RWPE2 (cell line): ENCODE measurements around the gene VAV1.

Experiments used
- ATAC-seq: fragments of 200-7000 bp; cut with Tn5 transposase; 3 replicates; pipeline ENCODE4 v1.9.1; 2021; ENCODE audit warnings: low read depth
- DNase-seq: peaks from one replicate; pipeline ENCODE4 v3.0.0-alpha.2; 2020; ENCODE audit warnings: low spot score
- H3K27ac ChIP-seq: fragments of 450-650 bp; 2 replicates; pipeline ENCODE4 v1.5.1; 2017; ENCODE audit warnings: mild to moderate bottlenecking; ENCODE audit not compliant: poor library complexity, severe bottlenecking
- H3K27me3 ChIP-seq: fragments of 250-450 bp; sonication (Bioruptor Pico); 2 replicates; pipeline ENCODE4 v1.5.1; 2021; ENCODE audit warnings: mild to moderate bottlenecking, moderate library complexity; ENCODE audit not compliant: insufficient read depth, poor library complexity, severe bottlenecking
- H3K36me3 ChIP-seq: fragments of 250-450 bp; sonication (Bioruptor Pico); 2 replicates; pipeline ENCODE4 v1.5.1; 2020; ENCODE audit warnings: low read depth, mild to moderate bottlenecking, moderate library complexity
- H3K4me1 ChIP-seq: fragments of 250-450 bp; sonication (Bioruptor Pico); 2 replicates; pipeline ENCODE4 v1.5.1; 2021; ENCODE audit warnings: mild to moderate bottlenecking, moderate library complexity; ENCODE audit not compliant: insufficient read depth, poor library complexity, severe bottlenecking
- H3K4me3 ChIP-seq: fragments of 250-450 bp; sonication (Bioruptor Pico); 2 replicates; pipeline ENCODE4 v1.5.1; 2021; ENCODE audit warnings: mild to moderate bottlenecking, moderate library complexity; ENCODE audit not compliant: severe bottlenecking
- H3K9me3 ChIP-seq: fragments of 250-450 bp; sonication (Bioruptor Pico); 2 replicates; pipeline ENCODE4 v1.5.1; 2021; ENCODE audit warnings: mild to moderate bottlenecking, moderate library complexity; ENCODE audit not compliant: severe bottlenecking
- TF ChIP-seq, protein P1 (sequence below): fragments of 450-650 bp; IDR thresholded peaks from one replicate; pipeline ENCODE4 v1.5.1; 2017; ENCODE audit warnings: mild to moderate bottlenecking, moderate library complexity; ENCODE audit not compliant: poor library complexity, severe bottlenecking

The VAV1 gene

DNA sequence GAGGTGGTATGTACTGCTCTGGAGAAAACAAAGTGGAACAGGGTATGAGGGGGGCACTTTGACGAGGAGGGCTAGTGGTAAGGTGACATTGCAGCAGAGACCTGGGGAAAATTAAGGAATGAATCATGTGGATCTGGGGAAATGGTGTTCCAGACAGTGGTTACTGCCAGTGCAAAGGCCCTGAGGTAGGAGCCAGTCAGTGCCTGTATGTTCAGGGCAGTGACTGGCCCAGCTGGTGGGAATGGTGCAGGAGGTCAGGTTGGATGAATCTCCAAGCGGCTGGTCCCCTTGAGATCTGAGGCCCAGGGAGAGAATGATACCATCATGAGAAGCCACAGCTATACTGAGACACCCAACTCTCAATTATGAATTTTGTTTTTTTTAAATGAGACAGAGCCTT, 4.9 kb downstream of the VAV1 start:
- H3K9me3 ChIP-seq: no peaks in the 10 kb centered on the region
- H3K27ac ChIP-seq: no peak overlapping the region
- H3K4me1 ChIP-seq: no peaks in the 10 kb centered on the region
- no peak overlapping the region for H3K4me3 ChIP-seq
- no peaks in the 10 kb centered on the region for H3K36me3 ChIP-seq
- TF ChIP-seq, protein P1, sequence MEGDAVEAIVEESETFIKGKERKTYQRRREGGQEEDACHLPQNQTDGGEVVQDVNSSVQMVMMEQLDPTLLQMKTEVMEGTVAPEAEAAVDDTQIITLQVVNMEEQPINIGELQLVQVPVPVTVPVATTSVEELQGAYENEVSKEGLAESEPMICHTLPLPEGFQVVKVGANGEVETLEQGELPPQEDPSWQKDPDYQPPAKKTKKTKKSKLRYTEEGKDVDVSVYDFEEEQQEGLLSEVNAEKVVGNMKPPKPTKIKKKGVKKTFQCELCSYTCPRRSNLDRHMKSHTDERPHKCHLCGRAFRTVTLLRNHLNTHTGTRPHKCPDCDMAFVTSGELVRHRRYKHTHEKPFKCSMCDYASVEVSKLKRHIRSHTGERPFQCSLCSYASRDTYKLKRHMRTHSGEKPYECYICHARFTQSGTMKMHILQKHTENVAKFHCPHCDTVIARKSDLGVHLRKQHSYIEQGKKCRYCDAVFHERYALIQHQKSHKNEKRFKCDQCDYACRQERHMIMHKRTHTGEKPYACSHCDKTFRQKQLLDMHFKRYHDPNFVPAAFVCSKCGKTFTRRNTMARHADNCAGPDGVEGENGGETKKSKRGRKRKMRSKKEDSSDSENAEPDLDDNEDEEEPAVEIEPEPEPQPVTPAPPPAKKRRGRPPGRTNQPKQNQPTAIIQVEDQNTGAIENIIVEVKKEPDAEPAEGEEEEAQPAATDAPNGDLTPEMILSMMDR: no peak
- H3K27me3 ChIP-seq: no peaks in the 10 kb centered on the region
- no peak for DNase-seq
- no peak for ATAC-seq

- DNase-seq (no peak), ATAC-seq (no peak)
- H3K36me3 ChIP-seq: no peaks in the 10 kb centered on the region
- no peaks in the 10 kb centered on the region for H3K4me1 ChIP-seq
- H3K27ac ChIP-seq: no peak overlapping the region
- no peak overlapping the region for H3K4me3 ChIP-seq
- H3K27me3 ChIP-seq: no peaks in the 10 kb centered on the region
- no peaks in the 10 kb centered on the region for H3K9me3 ChIP-seq
- TF ChIP-seq, protein P1: no peak
Observed at GRCh38 chr19:6778386-6778785, 5.9 kb downstream of the VAV1 start.

DNA sequence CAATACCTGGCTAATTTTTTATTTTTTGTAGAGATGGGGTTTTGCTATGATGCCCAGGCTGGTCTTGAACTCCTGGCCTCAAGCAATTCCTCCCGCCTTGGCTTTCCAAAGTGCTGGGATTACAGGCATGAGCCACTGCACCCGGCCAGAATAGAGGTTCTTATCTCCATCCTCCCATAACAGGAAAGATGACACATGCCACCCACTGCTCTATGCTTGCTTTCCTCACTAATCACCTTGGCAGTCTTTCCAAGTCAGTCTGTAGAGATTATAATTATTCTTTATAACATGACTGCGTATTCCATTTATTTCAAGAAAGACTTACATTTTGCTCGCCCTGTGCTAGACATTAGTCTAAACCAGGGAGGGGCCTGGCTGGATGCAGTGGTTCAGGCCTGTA, 6.7 kb downstream of the VAV1 start:
- no peaks in the 10 kb centered on the region for H3K27me3 ChIP-seq
- no peak overlapping the region for H3K4me3 ChIP-seq
- DNase-seq (no peak), ATAC-seq (no peak)
- H3K4me1 ChIP-seq: no peaks in the 10 kb centered on the region
- TF ChIP-seq, protein P1: no peak
- no peaks in the 10 kb centered on the region for H3K36me3 ChIP-seq
- H3K9me3 ChIP-seq: no peaks in the 10 kb centered on the region
- H3K27ac ChIP-seq: no peak overlapping the region

DNA sequence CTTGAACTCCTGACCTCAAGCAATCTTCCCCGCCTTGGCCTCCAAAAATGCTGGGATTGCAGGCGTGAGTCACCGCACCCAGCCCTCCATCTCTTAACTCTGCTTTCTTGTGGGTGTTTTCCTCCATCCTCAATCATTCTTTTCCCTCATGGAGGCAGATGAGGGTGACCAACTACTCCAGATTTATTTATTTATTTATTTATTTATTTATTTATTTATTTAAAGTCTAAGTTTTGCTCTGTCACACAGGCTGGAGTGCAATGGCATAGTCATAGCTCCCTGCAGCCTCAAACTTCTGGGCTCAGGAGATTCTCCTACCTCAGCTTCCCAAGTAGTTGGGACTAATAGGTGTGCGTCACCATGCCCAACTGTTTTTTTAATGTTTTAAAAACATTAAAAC, 14.9 kb downstream of the VAV1 start:
- Histone ChIP-seq H3K4me3 (no peak overlapping the region), H3K9me3 (no peaks in the 10 kb centered on the region), H3K36me3 (no peaks in the 10 kb centered on the region), H3K27me3 (no peaks in the 10 kb centered on the region), H3K4me1 (no peaks in the 10 kb centered on the region), H3K27ac (no peak overlapping the region)
- TF ChIP-seq, protein P1: no peak
- ATAC-seq (no peak), DNase-seq (no peak)

GRCh38 chr19:6788896-6789295, 16.4 kb downstream of the VAV1 start:
- Histone ChIP-seq H3K4me3 (no peak overlapping the region), H3K4me1 (no peaks in the 10 kb centered on the region), H3K9me3 (no peaks in the 10 kb centered on the region), H3K36me3 (no peaks in the 10 kb centered on the region), H3K27ac (no peak overlapping the region), H3K27me3 (no peaks in the 10 kb centered on the region)
- TF ChIP-seq, protein P1: no peak
- ATAC-seq (no peak), DNase-seq (no peak)
